ENCODE data around the gene KIF6.

KIF6 gene

GRCh38 chr6:39404312-39404711, 320.9 kb downstream of the KIF6 start:
- Mint-ChIP-seq H3K27me3 (peaks cover 7% of the 10 kb centered on the region), H3K36me3 (ENCODE audit: low read depth) (no peaks in the 10 kb centered on the region), H3K4me3 (no peak overlapping the region), H3K9me3 (no peaks in the 10 kb centered on the region), H3K4me1 (ENCODE audit: low read depth) (no peaks in the 10 kb centered on the region), H3K27ac (no peak overlapping the region)
- DNase-seq: no peak

GRCh38 chr6:39403304-39403703, 321.9 kb downstream of the KIF6 start:
- no peaks in the 10 kb centered on the region for H3K36me3 Mint-ChIP-seq (ENCODE audit: low read depth)
- no peaks in the 10 kb centered on the region for H3K9me3 Mint-ChIP-seq
- peaks cover 7% of the 10 kb centered on the region for H3K27me3 Mint-ChIP-seq
- H3K27ac Mint-ChIP-seq: no peak overlapping the region
- no peaks in the 10 kb centered on the region for H3K4me1 Mint-ChIP-seq (ENCODE audit: low read depth)
- H3K4me3 Mint-ChIP-seq: no peak overlapping the region
- no peak for DNase-seq

GRCh38 chr6:39402239-39402751, 322.9 kb downstream of the KIF6 start:
- no peak overlapping the region for H3K4me3 Mint-ChIP-seq
- H3K27me3 Mint-ChIP-seq: peaks cover 2% of the 10 kb centered on the region
- H3K9me3 Mint-ChIP-seq: no peaks in the 10 kb centered on the region
- no peaks in the 10 kb centered on the region for H3K36me3 Mint-ChIP-seq (ENCODE audit: low read depth)
- DNase-seq: no peak
- H3K4me1 Mint-ChIP-seq (ENCODE audit: low read depth): no peaks in the 10 kb centered on the region
- H3K27ac Mint-ChIP-seq: no peak overlapping the region

- Mint-ChIP-seq H3K9me3 (no peaks in the 10 kb centered on the region), H3K27me3 (peaks cover 2% of the 10 kb centered on the region), H3K36me3 (ENCODE audit: low read depth) (no peaks in the 10 kb centered on the region), H3K4me1 (ENCODE audit: low read depth) (no peaks in the 10 kb centered on the region), H3K27ac (no peak overlapping the region), H3K4me3 (no peak overlapping the region)
- no peak for DNase-seq
These were observed 323.8 kb downstream of the KIF6 start for GRCh38 chr6:39401376-39401775.

GRCh38 chr6:39400026-39400425, 325.2 kb downstream of the KIF6 start:
- no peaks in the 10 kb centered on the region for H3K36me3 Mint-ChIP-seq (ENCODE audit: low read depth)
- no peaks in the 10 kb centered on the region for H3K27me3 Mint-ChIP-seq
- H3K4me3 Mint-ChIP-seq: no peak overlapping the region
- H3K27ac Mint-ChIP-seq: no peak overlapping the region
- no peaks in the 10 kb centered on the region for H3K4me1 Mint-ChIP-seq (ENCODE audit: low read depth)
- DNase-seq: no peak
- H3K9me3 Mint-ChIP-seq: no peaks in the 10 kb centered on the region

GRCh38 chr6:39396854-39397253, 328.4 kb downstream of the KIF6 start:
- no peaks in the 10 kb centered on the region for H3K4me1 Mint-ChIP-seq (ENCODE audit: low read depth)
- H3K9me3 Mint-ChIP-seq: no peaks in the 10 kb centered on the region
- H3K4me3 Mint-ChIP-seq: no peak overlapping the region
- no peaks in the 10 kb centered on the region for H3K36me3 Mint-ChIP-seq (ENCODE audit: low read depth)
- no peak overlapping the region for H3K27ac Mint-ChIP-seq
- no peak for DNase-seq
- H3K27me3 Mint-ChIP-seq: no peaks in the 10 kb centered on the region

GRCh38 chr6:39393075-39393474, 332.1 kb downstream of the KIF6 start:
- DNase-seq: no peak
- Mint-ChIP-seq H3K27ac (no peak overlapping the region), H3K9me3 (no peaks in the 10 kb centered on the region), H3K4me3 (no peak overlapping the region), H3K4me1 (ENCODE audit: low read depth) (no peaks in the 10 kb centered on the region), H3K36me3 (ENCODE audit: low read depth) (no peaks in the 10 kb centered on the region), H3K27me3 (peaks cover 1% of the 10 kb centered on the region)

GRCh38 chr6:39391182-39391581, 334.0 kb downstream of the KIF6 start:
- no peak for DNase-seq
- H3K4me1 Mint-ChIP-seq (ENCODE audit: low read depth): no peaks in the 10 kb centered on the region

GRCh38 chr6:39389484-39389767, 335.8 kb downstream of the KIF6 start:
- no peaks in the 10 kb centered on the region for H3K4me1 Mint-ChIP-seq (ENCODE audit: low read depth)
- DNase-seq: no peak
- no peaks in the 10 kb centered on the region for H3K36me3 Mint-ChIP-seq (ENCODE audit: low read depth)
- H3K27ac Mint-ChIP-seq: no peak overlapping the region
- no peak overlapping the region for H3K4me3 Mint-ChIP-seq
- H3K27me3 Mint-ChIP-seq: peaks cover 26% of the 10 kb centered on the region
- no peaks in the 10 kb centered on the region for H3K9me3 Mint-ChIP-seq

More at GRCh38 chr6:39391182-39391581, 334.0 kb downstream of the KIF6 start:
- H3K9me3 Mint-ChIP-seq: no peaks in the 10 kb centered on the region
- H3K4me3 Mint-ChIP-seq: no peak overlapping the region
- no peaks in the 10 kb centered on the region for H3K36me3 Mint-ChIP-seq (ENCODE audit: low read depth)
- no peak overlapping the region for H3K27ac Mint-ChIP-seq
- H3K27me3 Mint-ChIP-seq: peaks cover 17% of the 10 kb centered on the region

GRCh38 chr6:39388606-39389483, 336.4 kb downstream of the KIF6 start:
- no peaks in the 10 kb centered on the region for H3K9me3 Mint-ChIP-seq
- no peaks in the 10 kb centered on the region for H3K4me1 Mint-ChIP-seq (ENCODE audit: low read depth)
- peaks cover 29% of the 10 kb centered on the region for H3K27me3 Mint-ChIP-seq
- no peak overlapping the region for H3K27ac Mint-ChIP-seq
- DNase-seq: no peak
- no peak overlapping the region for H3K4me3 Mint-ChIP-seq
- H3K36me3 Mint-ChIP-seq (ENCODE audit: low read depth): no peaks in the 10 kb centered on the region

GRCh38 chr6:39387785-39388184, 337.4 kb downstream of the KIF6 start:
- Mint-ChIP-seq H3K4me1 (ENCODE audit: low read depth) (no peaks in the 10 kb centered on the region), H3K36me3 (ENCODE audit: low read depth) (no peaks in the 10 kb centered on the region), H3K27ac (no peak overlapping the region), H3K27me3 (peaks cover 36% of the 10 kb centered on the region), H3K9me3 (no peaks in the 10 kb centered on the region), H3K4me3 (no peak overlapping the region)
- DNase-seq: no peak

GRCh38 chr6:39386487-39386886, 338.7 kb downstream of the KIF6 start:
- H3K4me1 Mint-ChIP-seq (ENCODE audit: low read depth): no peaks in the 10 kb centered on the region
- no peak overlapping the region for H3K27ac Mint-ChIP-seq
- no peaks in the 10 kb centered on the region for H3K9me3 Mint-ChIP-seq
- H3K36me3 Mint-ChIP-seq (ENCODE audit: low read depth): no peaks in the 10 kb centered on the region
- H3K27me3 Mint-ChIP-seq: peaks cover 40% of the 10 kb centered on the region
- no peak overlapping the region for H3K4me3 Mint-ChIP-seq
- no peak for DNase-seq

GRCh38 chr6:39381550-39382140, 343.6 kb downstream of the KIF6 start:
- H3K4me1 Mint-ChIP-seq (ENCODE audit: low read depth): no peaks in the 10 kb centered on the region
- DNase-seq: no peak
- H3K9me3 Mint-ChIP-seq: no peaks in the 10 kb centered on the region
- no peak overlapping the region for H3K4me3 Mint-ChIP-seq
- H3K36me3 Mint-ChIP-seq (ENCODE audit: low read depth): no peaks in the 10 kb centered on the region
- H3K27me3 Mint-ChIP-seq: peaks cover 32% of the 10 kb centered on the region
- H3K27ac Mint-ChIP-seq: no peak overlapping the region

GRCh38 chr6:39380837-39381549, 344.2 kb downstream of the KIF6 start:
- Mint-ChIP-seq H3K36me3 (ENCODE audit: low read depth) (no peaks in the 10 kb centered on the region), H3K4me1 (ENCODE audit: low read depth) (no peaks in the 10 kb centered on the region), H3K9me3 (no peaks in the 10 kb centered on the region), H3K27me3 (peaks cover 26% of the 10 kb centered on the region), H3K4me3 (no peak overlapping the region), H3K27ac (no peak overlapping the region)
- DNase-seq: no peak

- H3K27ac Mint-ChIP-seq: no peak overlapping the region
- H3K4me3 Mint-ChIP-seq: no peak overlapping the region
- no peaks in the 10 kb centered on the region for H3K36me3 Mint-ChIP-seq (ENCODE audit: low read depth)
- H3K9me3 Mint-ChIP-seq: no peaks in the 10 kb centered on the region
- no peak for DNase-seq
- no peaks in the 10 kb centered on the region for H3K4me1 Mint-ChIP-seq (ENCODE audit: low read depth)
- peaks cover 17% of the 10 kb centered on the region for H3K27me3 Mint-ChIP-seq
These were observed 346.2 kb downstream of the KIF6 start for GRCh38 chr6:39378960-39379425.
